GM23338 (cell line): Measurements from ENCODE around the gene CPSF4L. TPM values are rescaled to one million over a fixed set of nuclear protein-coding genes. Genes with fewer than 3 reads are reported as not detected.

ENCODE experiments used
- ATAC-seq: fragments of 200-7000 bp; cut with Tn5 transposase; 3 replicates; pipeline ENCODE4 v1.9.1; 2020
- DNase-seq: peaks from one replicate; pipeline ENCODE4 v3.0.0-alpha.2; 2015; ENCODE audit warnings: low spot score
- H2AFZ ChIP-seq: fragments of 200-600 bp; sonication (generic); 2 replicates; pipeline ENCODE4 v1.8.0; 2016; ENCODE audit warnings: antibody characterized with exemption, mild to moderate bottlenecking, moderate library complexity
- H3F3A ChIP-seq: fragments of 200-600 bp; sonication (generic); replicated peaks from 2 replicates; pipeline ENCODE4 v1.8.0; 2017; ENCODE audit warnings: antibody characterized with exemption, mixed run types, low read depth
- H3K27ac ChIP-seq: fragments of 200-600 bp; sonication (generic); 2 replicates; pipeline ENCODE4 v1.6.1; 2016; ENCODE audit warnings: low read depth
- H3K27me3 ChIP-seq: fragments of 200-600 bp; sonication (generic); 2 replicates; pipeline ENCODE4 v1.8.0; 2016; ENCODE audit warnings: mild to moderate bottlenecking, mixed run types, moderate library complexity; ENCODE audit not compliant: insufficient read depth
- H3K36me3 ChIP-seq: fragments of 200-600 bp; sonication (generic); 2 replicates; pipeline ENCODE4 v1.8.0; 2016; ENCODE audit warnings: mild to moderate bottlenecking; ENCODE audit not compliant: insufficient read depth
- H3K4me1 ChIP-seq: fragments of 200-600 bp; sonication (generic); 2 replicates; pipeline ENCODE4 v1.8.0; 2016; ENCODE audit warnings: mild to moderate bottlenecking, moderate library complexity; ENCODE audit not compliant: insufficient read depth
- H3K4me2 ChIP-seq: fragments of 200-600 bp; sonication (generic); 2 replicates; pipeline ENCODE4 v1.7.1; 2017; ENCODE audit warnings: mixed run types
- H3K4me3 ChIP-seq: fragments of 200-600 bp; sonication (generic); 2 replicates; pipeline ENCODE4 v1.6.1; 2016; ENCODE audit warnings: mixed run types
- H3K79me2 ChIP-seq: fragments of 200-600 bp; sonication (generic); replicated peaks from 2 replicates; pipeline ENCODE4 v1.8.0; 2017; ENCODE audit warnings: mild to moderate bottlenecking; ENCODE audit not compliant: insufficient read depth
- H3K9me2 ChIP-seq: fragments of 200-600 bp; sonication (generic); 2 replicates; pipeline ENCODE4 v1.8.0; 2017; ENCODE audit not compliant: insufficient read depth
- H4K20me1 ChIP-seq: fragments of 200-600 bp; sonication (generic); replicated peaks from 2 replicates; pipeline ENCODE4 v1.8.0; 2017; ENCODE audit warnings: mild to moderate bottlenecking; ENCODE audit not compliant: insufficient read depth
- H3K27ac Mint-ChIP-seq: 2 replicates; pipeline ENCODE4 v1.8.0; 2020; ENCODE audit warnings: inconsistent platforms, mild to moderate bottlenecking, moderate library complexity, mixed read lengths
- H3K27me3 Mint-ChIP-seq: 3 replicates; pipeline ENCODE4 v1.8.0; 2022; ENCODE audit warnings: low read depth, mild to moderate bottlenecking, moderate library complexity, mixed read lengths, inconsistent platforms; ENCODE audit not compliant: insufficient read depth, poor library complexity
- H3K36me3 Mint-ChIP-seq: 3 replicates; pipeline ENCODE4 v1.8.0; 2021; ENCODE audit warnings: low read depth, mild to moderate bottlenecking, inconsistent platforms, moderate library complexity, mixed read lengths
- H3K4me1 Mint-ChIP-seq: 3 replicates; pipeline ENCODE4 v1.8.0; 2020; ENCODE audit warnings: mild to moderate bottlenecking, inconsistent platforms, mixed read lengths
- H3K4me3 Mint-ChIP-seq: 3 replicates; pipeline ENCODE4 v1.8.0; 2021; ENCODE audit warnings: moderate library complexity, mild to moderate bottlenecking, inconsistent platforms, mixed read lengths
- H3K9me3 Mint-ChIP-seq: 3 replicates; pipeline ENCODE4 v1.8.0; 2020; ENCODE audit warnings: moderate library complexity, mild to moderate bottlenecking, inconsistent platforms, mixed read lengths
- CTCF ChIP-seq, 2 experiments: fragments of 200-600 bp in 1 of 2; sonication (generic) in 1 of 2; conservative IDR thresholded peaks; 2 replicates each; pipeline versions ENCODE4 v1.5.1 to v1.6.1; 2016 to 2017; ENCODE audit warnings: antibody characterized with exemption in 2 of 2, low read depth in 2 of 2, mild to moderate bottlenecking in 2 of 2, moderate library complexity in 1 of 2
- JUNB ChIP-seq: IDR thresholded peaks from one replicate; pipeline ENCODE4 v1.6.1; 2016; ENCODE audit warnings: antibody characterized with exemption; ENCODE audit not compliant: unreplicated experiment
- POLR2AphosphoS5 ChIP-seq: IDR thresholded peaks from 2 replicates; pipeline ENCODE4 v1.6.1; 2016; ENCODE audit warnings: antibody characterized with exemption, low read depth
- polyA plus RNA-seq: library from polyadenylated mRNA; unstranded; fragments of >200 nt; fragmentation: Nextera tagmentation; extraction: Ambion mirVana; gene quantifications from 2 replicates; pipeline ENCODE4 v1.2.1, GENCODE V29; 2016
- total RNA-seq: library from RNA; depleted of rRNA; stranded (reverse); fragments of >200 nt; shearing (Covaris generic); gene quantifications from 2 replicates; pipeline ENCODE4 v1.2.3, GENCODE V29; 2014
- TF ChIP-seq, protein P1 (sequence below): fragments of 250-450 bp; sonication (Bioruptor Pico); IDR thresholded peaks from 2 replicates; pipeline ENCODE4 v1.5.0; 2020; ENCODE audit warnings: mild to moderate bottlenecking, moderate library complexity
- TF ChIP-seq, protein P2 (sequence below): IDR thresholded peaks from one replicate; pipeline ENCODE4 v1.6.1; 2018; ENCODE audit warnings: antibody characterized with exemption; ENCODE audit not compliant: unreplicated experiment

Gene CPSF4L
- total and polyA plus RNA-seq, 2 experiments from 2014 or later: not detected

DNA sequence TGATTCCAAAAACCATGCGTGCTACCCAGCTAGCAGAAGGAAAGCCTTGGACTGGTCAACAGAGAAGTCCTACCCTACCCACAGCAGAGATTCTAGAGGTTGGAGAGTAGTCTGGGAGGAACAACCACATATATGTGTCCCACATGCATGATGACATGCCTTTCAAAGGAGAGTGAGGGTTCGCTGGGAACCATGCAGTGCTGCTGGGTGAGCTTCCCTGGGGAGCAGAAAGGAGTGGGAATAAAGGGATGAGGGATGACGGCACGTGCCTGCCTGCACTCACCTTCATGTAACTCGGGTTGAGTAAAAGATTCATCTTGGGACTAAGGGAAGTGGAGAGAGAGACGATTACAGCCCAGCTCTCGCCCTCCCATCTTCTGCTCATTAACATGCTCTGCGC lies 9.8 kb downstream of the CPSF4L start:
- TF ChIP-seq CTCF (conservative IDR thresholded peaks at IDR 0.05; ENCODE audit: low read depth in 2 of 2) (no peak), JUNB (no peak), POLR2AphosphoS5 (no peak)
- TF ChIP-seq, protein P1, sequence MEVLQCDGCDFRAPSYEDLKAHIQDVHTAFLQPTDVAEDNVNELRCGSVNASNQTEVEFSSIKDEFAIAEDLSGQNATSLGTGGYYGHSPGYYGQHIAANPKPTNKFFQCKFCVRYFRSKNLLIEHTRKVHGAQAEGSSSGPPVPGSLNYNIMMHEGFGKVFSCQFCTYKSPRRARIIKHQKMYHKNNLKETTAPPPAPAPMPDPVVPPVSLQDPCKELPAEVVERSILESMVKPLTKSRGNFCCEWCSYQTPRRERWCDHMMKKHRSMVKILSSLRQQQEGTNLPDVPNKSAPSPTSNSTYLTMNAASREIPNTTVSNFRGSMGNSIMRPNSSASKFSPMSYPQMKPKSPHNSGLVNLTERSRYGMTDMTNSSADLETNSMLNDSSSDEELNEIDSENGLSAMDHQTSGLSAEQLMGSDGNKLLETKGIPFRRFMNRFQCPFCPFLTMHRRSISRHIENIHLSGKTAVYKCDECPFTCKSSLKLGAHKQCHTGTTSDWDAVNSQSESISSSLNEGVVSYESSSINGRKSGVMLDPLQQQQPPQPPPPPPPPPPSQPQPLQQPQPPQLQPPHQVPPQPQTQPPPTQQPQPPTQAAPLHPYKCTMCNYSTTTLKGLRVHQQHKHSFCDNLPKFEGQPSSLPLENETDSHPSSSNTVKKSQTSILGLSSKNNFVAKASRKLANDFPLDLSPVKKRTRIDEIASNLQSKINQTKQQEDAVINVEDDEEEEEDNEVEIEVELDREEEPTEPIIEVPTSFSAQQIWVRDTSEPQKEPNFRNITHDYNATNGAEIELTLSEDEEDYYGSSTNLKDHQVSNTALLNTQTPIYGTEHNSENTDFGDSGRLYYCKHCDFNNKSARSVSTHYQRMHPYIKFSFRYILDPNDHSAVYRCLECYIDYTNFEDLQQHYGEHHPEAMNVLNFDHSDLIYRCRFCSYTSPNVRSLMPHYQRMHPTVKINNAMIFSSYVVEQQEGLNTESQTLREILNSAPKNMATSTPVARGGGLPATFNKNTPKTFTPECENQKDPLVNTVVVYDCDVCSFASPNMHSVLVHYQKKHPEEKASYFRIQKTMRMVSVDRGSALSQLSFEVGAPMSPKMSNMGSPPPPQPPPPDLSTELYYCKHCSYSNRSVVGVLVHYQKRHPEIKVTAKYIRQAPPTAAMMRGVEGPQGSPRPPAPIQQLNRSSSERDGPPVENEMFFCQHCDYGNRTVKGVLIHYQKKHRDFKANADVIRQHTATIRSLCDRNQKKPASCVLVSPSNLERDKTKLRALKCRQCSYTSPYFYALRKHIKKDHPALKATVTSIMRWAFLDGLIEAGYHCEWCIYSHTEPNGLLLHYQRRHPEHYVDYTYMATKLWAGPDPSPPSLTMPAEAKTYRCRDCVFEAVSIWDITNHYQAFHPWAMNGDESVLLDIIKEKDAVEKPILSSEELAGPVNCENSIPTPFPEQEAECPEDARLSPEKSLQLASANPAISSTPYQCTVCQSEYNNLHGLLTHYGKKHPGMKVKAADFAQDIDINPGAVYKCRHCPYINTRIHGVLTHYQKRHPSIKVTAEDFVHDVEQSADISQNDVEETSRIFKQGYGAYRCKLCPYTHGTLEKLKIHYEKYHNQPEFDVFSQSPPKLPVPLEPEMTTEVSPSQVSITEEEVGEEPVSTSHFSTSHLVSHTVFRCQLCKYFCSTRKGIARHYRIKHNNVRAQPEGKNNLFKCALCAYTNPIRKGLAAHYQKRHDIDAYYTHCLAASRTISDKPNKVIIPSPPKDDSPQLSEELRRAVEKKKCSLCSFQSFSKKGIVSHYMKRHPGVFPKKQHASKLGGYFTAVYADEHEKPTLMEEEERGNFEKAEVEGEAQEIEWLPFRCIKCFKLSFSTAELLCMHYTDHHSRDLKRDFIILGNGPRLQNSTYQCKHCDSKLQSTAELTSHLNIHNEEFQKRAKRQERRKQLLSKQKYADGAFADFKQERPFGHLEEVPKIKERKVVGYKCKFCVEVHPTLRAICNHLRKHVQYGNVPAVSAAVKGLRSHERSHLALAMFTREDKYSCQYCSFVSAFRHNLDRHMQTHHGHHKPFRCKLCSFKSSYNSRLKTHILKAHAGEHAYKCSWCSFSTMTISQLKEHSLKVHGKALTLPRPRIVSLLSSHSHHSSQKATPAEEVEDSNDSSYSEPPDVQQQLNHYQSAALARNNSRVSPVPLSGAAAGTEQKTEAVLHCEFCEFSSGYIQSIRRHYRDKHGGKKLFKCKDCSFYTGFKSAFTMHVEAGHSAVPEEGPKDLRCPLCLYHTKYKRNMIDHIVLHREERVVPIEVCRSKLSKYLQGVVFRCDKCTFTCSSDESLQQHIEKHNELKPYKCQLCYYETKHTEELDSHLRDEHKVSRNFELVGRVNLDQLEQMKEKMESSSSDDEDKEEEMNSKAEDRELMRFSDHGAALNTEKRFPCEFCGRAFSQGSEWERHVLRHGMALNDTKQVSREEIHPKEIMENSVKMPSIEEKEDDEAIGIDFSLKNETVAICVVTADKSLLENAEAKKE (CRISPR knock-in tag): no peak
- TF ChIP-seq, protein P2, sequence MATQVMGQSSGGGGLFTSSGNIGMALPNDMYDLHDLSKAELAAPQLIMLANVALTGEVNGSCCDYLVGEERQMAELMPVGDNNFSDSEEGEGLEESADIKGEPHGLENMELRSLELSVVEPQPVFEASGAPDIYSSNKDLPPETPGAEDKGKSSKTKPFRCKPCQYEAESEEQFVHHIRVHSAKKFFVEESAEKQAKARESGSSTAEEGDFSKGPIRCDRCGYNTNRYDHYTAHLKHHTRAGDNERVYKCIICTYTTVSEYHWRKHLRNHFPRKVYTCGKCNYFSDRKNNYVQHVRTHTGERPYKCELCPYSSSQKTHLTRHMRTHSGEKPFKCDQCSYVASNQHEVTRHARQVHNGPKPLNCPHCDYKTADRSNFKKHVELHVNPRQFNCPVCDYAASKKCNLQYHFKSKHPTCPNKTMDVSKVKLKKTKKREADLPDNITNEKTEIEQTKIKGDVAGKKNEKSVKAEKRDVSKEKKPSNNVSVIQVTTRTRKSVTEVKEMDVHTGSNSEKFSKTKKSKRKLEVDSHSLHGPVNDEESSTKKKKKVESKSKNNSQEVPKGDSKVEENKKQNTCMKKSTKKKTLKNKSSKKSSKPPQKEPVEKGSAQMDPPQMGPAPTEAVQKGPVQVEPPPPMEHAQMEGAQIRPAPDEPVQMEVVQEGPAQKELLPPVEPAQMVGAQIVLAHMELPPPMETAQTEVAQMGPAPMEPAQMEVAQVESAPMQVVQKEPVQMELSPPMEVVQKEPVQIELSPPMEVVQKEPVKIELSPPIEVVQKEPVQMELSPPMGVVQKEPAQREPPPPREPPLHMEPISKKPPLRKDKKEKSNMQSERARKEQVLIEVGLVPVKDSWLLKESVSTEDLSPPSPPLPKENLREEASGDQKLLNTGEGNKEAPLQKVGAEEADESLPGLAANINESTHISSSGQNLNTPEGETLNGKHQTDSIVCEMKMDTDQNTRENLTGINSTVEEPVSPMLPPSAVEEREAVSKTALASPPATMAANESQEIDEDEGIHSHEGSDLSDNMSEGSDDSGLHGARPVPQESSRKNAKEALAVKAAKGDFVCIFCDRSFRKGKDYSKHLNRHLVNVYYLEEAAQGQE: no peak
- Histone ChIP-seq H3K9me2 (no peaks in the 10 kb centered on the region), H3K36me3 (no peaks in the 10 kb centered on the region; the same call in 1 of the 2 replicates), H3F3A (no peaks in the 10 kb centered on the region; the same call in 1 of the 2 replicates), H3K79me2 (no peaks in the 10 kb centered on the region), H2AFZ (no peak overlapping the region), H3K4me1 (peaks cover 5% of the 10 kb centered on the region), H3K4me2 (no peak overlapping the region), H3K27ac (no peak overlapping the region), H4K20me1 (no peaks in the 10 kb centered on the region; the same call in 1 of the 2 replicates), H3K27me3 (no peaks in the 10 kb centered on the region), H3K4me3 (no peak overlapping the region)
- Mint-ChIP-seq H3K27ac (no peak overlapping the region), H3K4me1 (peaks cover 9% of the 10 kb centered on the region; the same call in 2 of the 3 replicates), H3K9me3 (no peaks in the 10 kb centered on the region), H3K36me3 (peaks cover 2% of the 10 kb centered on the region; the same call in 1 of the 3 replicates), H3K27me3 (peaks cover 2% of the 10 kb centered on the region), H3K4me3 (no peak overlapping the region)
- no peak for ATAC-seq
- DNase-seq: no peak
